Activated T-cell treated with anti-CD3 and anti-CD28 coated beads, Interleukin-2, amount 50 U/mL, for 4 hours (primary cell): ENCODE results near the gene DMRTB1. TPM values are rescaled to one million over a fixed set of nuclear protein-coding genes. Genes with fewer than 3 reads are reported as not detected.

Experiments
- ATAC-seq, 2 donors: fragments of 200-7000 bp; cut with Tn5 transposase; one replicate each; pipeline ENCODE4 v1.10.0; 2021
- DNase-seq: peaks from one replicate; pipeline ENCODE4 v3.0.0-alpha.2; 2020
- H3K27me3 Mint-ChIP-seq: one replicate; pipeline ENCODE4 v1.8.0; 2021; ENCODE audit warnings: low read depth, mixed read lengths
- H3K36me3 Mint-ChIP-seq: one replicate; pipeline ENCODE4 v1.8.0; 2022; ENCODE audit warnings: mixed read lengths; ENCODE audit not compliant: insufficient read depth
- H3K4me1 Mint-ChIP-seq: one replicate; pipeline ENCODE4 v1.8.0; 2021; ENCODE audit warnings: low read depth, mixed read lengths
- H3K4me3 Mint-ChIP-seq: one replicate; pipeline ENCODE4 v1.8.0; 2021; ENCODE audit warnings: mild to moderate bottlenecking, moderate library complexity, mixed read lengths
- H3K9me3 Mint-ChIP-seq: one replicate; pipeline ENCODE4 v1.8.0; 2021; ENCODE audit warnings: mixed read lengths
- total RNA-seq, 3 donors: library from RNA; stranded (reverse); gene quantifications; one replicate each; pipeline ENCODE4 v1.2.1, GENCODE V29; 2021

DMRTB1 gene
- total RNA-seq, 3 donors from 2014 or later: not detected

- H3K4me3 Mint-ChIP-seq: no peak overlapping the region
- ATAC-seq: no peak
- no peaks in the 10 kb centered on the region for H3K36me3 Mint-ChIP-seq
- no peaks in the 10 kb centered on the region for H3K4me1 Mint-ChIP-seq
- DNase-seq: no peak
- no peaks in the 10 kb centered on the region for H3K9me3 Mint-ChIP-seq
- no peaks in the 10 kb centered on the region for H3K27me3 Mint-ChIP-seq
Measured at GRCh38 chr1:53511323-53511932, 52.2 kb downstream of the DMRTB1 start.

- Mint-ChIP-seq H3K4me3 (no peak overlapping the region), H3K4me1 (no peaks in the 10 kb centered on the region), H3K9me3 (no peaks in the 10 kb centered on the region), H3K27me3 (no peaks in the 10 kb centered on the region), H3K36me3 (no peaks in the 10 kb centered on the region)
- DNase-seq: no peak
- no peak for ATAC-seq
Measured at GRCh38 chr1:53511933-53512806, 53.0 kb downstream of the DMRTB1 start.

GRCh38 chr1:53512807-53513755, 53.9 kb downstream of the DMRTB1 start:
- Mint-ChIP-seq H3K4me3 (no peak overlapping the region), H3K4me1 (no peaks in the 10 kb centered on the region), H3K9me3 (no peaks in the 10 kb centered on the region), H3K36me3 (no peaks in the 10 kb centered on the region), H3K27me3 (no peaks in the 10 kb centered on the region)
- no peak for ATAC-seq
- no peak for DNase-seq

GRCh38 chr1:53513846-53514245, 54.6 kb downstream of the DMRTB1 start:
- no peak for ATAC-seq
- Mint-ChIP-seq H3K36me3 (no peaks in the 10 kb centered on the region), H3K27me3 (no peaks in the 10 kb centered on the region), H3K4me3 (no peak overlapping the region), H3K4me1 (no peaks in the 10 kb centered on the region), H3K9me3 (no peaks in the 10 kb centered on the region)
- no peak for DNase-seq

GRCh38 chr1:53514436-53514835, 55.2 kb downstream of the DMRTB1 start:
- Mint-ChIP-seq H3K4me3 (no peak overlapping the region), H3K4me1 (no peaks in the 10 kb centered on the region), H3K36me3 (no peaks in the 10 kb centered on the region), H3K9me3 (no peaks in the 10 kb centered on the region), H3K27me3 (no peaks in the 10 kb centered on the region)
- ATAC-seq (no peak), DNase-seq (no peak)

GRCh38 chr1:53516181-53516580, 57.0 kb downstream of the DMRTB1 start:
- H3K4me1 Mint-ChIP-seq: no peaks in the 10 kb centered on the region
- no peaks in the 10 kb centered on the region for H3K9me3 Mint-ChIP-seq
- H3K27me3 Mint-ChIP-seq: no peaks in the 10 kb centered on the region
- no peak for ATAC-seq
- no peak for DNase-seq
- no peaks in the 10 kb centered on the region for H3K36me3 Mint-ChIP-seq
- H3K4me3 Mint-ChIP-seq: no peak overlapping the region

Other genes with a start within 250 kb of the DMRTB1 start
- 10 to 100 TPM; 42.8 to 47.2 (median 46.2) TPM for gene CZIB, start 238.8 kb upstream of the DMRTB1 start, total RNA-seq
- 100 to 1,000 TPM; 147 to 157 (median 157) TPM for gene MAGOH, start 220.9 kb upstream of the DMRTB1 start, total RNA-seq
- gene LRP8, start 131.3 kb upstream of the DMRTB1 start, total RNA-seq: 10 to 100 TPM; 53.1 to 58.0 (median 54.6) TPM